HL-60 (cell line): ENCODE data around the gene RTP2.

ENCODE experiments used
- DNase-seq, 2 experiments: peaks; one replicate each; pipeline ENCODE4 v3.0.0-alpha.2; 2010 to 2020; ENCODE audit warnings: low read depth in 1 of 2, low spot score in 1 of 2
- H3K27ac ChIP-seq: fragments of 250-450 bp; sonication (Bioruptor Pico); replicated peaks from 2 replicates; pipeline ENCODE4 v1.5.1; 2020; ENCODE audit warnings: mild to moderate bottlenecking, moderate library complexity
- H3K27me3 ChIP-seq: fragments of 250-450 bp; sonication (Bioruptor Pico); 2 replicates; pipeline ENCODE4 v1.5.1; 2021; ENCODE audit warnings: mild to moderate bottlenecking, moderate library complexity; ENCODE audit not compliant: insufficient read depth, poor library complexity, severe bottlenecking
- H3K4me3 ChIP-seq: replicated peaks from 2 replicates; pipeline ENCODE4 v1.5.1; 2011; ENCODE audit warnings: mild to moderate bottlenecking, control low read depth, low read length; ENCODE audit not compliant: insufficient read depth
- CTCF ChIP-seq: IDR thresholded peaks from one replicate; pipeline ENCODE4 v1.5.1; 2011; ENCODE audit warnings: low read length, control low read depth, inconsistent platforms; ENCODE audit not compliant: insufficient read depth
- GABPA ChIP-seq: IDR thresholded peaks from 2 replicates; pipeline ENCODE4 v1.6.1; 2012; ENCODE audit warnings: low read depth
- POLR2AphosphoS5 ChIP-seq: IDR thresholded peaks from 2 replicates; pipeline ENCODE4 v1.6.1; 2012; ENCODE audit warnings: low read depth
- SPI1 ChIP-seq: IDR thresholded peaks from 2 replicates; pipeline ENCODE4 v1.6.1; 2012; ENCODE audit warnings: low read depth, mild to moderate bottlenecking, borderline replicate concordance
- TF ChIP-seq, protein P1 (sequence below): IDR thresholded peaks from 2 replicates; pipeline ENCODE4 v1.6.1; 2012; ENCODE audit warnings: low read depth; ENCODE audit not compliant: insufficient replicate concordance

Gene RTP2

GRCh38 chr3:187700249-187700648, 2.1 kb downstream of the RTP2 start:
- Histone ChIP-seq H3K4me3 (no peak overlapping the region), H3K27ac (no peak overlapping the region), H3K27me3 (no peaks in the 10 kb centered on the region)
- no peak for DNase-seq
- no peak for TF ChIP-seq GABPA
- TF ChIP-seq, protein P1, sequence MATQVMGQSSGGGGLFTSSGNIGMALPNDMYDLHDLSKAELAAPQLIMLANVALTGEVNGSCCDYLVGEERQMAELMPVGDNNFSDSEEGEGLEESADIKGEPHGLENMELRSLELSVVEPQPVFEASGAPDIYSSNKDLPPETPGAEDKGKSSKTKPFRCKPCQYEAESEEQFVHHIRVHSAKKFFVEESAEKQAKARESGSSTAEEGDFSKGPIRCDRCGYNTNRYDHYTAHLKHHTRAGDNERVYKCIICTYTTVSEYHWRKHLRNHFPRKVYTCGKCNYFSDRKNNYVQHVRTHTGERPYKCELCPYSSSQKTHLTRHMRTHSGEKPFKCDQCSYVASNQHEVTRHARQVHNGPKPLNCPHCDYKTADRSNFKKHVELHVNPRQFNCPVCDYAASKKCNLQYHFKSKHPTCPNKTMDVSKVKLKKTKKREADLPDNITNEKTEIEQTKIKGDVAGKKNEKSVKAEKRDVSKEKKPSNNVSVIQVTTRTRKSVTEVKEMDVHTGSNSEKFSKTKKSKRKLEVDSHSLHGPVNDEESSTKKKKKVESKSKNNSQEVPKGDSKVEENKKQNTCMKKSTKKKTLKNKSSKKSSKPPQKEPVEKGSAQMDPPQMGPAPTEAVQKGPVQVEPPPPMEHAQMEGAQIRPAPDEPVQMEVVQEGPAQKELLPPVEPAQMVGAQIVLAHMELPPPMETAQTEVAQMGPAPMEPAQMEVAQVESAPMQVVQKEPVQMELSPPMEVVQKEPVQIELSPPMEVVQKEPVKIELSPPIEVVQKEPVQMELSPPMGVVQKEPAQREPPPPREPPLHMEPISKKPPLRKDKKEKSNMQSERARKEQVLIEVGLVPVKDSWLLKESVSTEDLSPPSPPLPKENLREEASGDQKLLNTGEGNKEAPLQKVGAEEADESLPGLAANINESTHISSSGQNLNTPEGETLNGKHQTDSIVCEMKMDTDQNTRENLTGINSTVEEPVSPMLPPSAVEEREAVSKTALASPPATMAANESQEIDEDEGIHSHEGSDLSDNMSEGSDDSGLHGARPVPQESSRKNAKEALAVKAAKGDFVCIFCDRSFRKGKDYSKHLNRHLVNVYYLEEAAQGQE = no peak
- no peak for TF ChIP-seq CTCF
- TF ChIP-seq POLR2AphosphoS5 = no peak
- TF ChIP-seq SPI1 = no peak

- H3K27me3 ChIP-seq = no peaks in the 10 kb centered on the region
- DNase-seq = no peak
- TF ChIP-seq POLR2AphosphoS5 (no peak), SPI1 (no peak), CTCF (no peak), GABPA (no peak)
- TF ChIP-seq, protein P1 = no peak
- H3K27ac ChIP-seq = no peak overlapping the region
- H3K4me3 ChIP-seq = no peak overlapping the region
Observed at GRCh38 chr3:187698499-187699399, 3.6 kb downstream of the RTP2 start.

- TF ChIP-seq, protein P1 = no peak
- TF ChIP-seq CTCF = no peak
- no peak for TF ChIP-seq POLR2AphosphoS5
- TF ChIP-seq SPI1 = no peak
- TF ChIP-seq GABPA = no peak
- Histone ChIP-seq H3K27ac (no peak overlapping the region), H3K27me3 (no peaks in the 10 kb centered on the region), H3K4me3 (no peak overlapping the region)
- DNase-seq = no peak
Observed at GRCh38 chr3:187696021-187696420, 6.3 kb downstream of the RTP2 start.
